ENCODE results near the gene MAPK11. TPM values are rescaled to one million over a fixed set of nuclear protein-coding genes. Genes with fewer than 3 reads are reported as not detected.

Gene MAPK11
- total and polyA plus RNA-seq, 8 donors, result 0.29 to 13.6 (median 8.9) TPM; not detected in 1

DNA sequence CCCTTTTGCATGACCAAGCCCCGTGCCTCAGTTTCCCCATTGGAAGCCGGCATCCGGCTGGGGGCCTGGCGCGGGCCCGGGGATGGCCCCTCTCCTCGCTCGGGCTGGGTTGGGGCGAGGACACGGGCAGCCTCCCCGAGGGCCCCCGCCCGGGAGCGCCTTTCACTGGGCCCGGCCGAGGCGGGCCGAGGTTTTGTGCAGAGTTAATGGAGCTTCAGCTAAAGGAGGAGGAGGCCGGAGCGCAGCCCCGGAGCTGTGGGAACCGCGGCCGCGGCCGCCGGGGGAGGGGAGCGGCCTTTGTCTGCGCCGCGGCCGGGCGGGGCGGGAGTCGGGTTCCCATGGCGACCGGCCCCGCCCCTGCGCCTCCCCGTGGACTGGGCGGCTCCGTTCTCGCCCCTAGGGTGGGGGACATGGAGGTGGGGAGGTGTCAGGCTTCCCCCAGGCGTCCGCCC lies 1.4 kb upstream of the MAPK11 start:
- TF ChIP-seq, protein P1, sequence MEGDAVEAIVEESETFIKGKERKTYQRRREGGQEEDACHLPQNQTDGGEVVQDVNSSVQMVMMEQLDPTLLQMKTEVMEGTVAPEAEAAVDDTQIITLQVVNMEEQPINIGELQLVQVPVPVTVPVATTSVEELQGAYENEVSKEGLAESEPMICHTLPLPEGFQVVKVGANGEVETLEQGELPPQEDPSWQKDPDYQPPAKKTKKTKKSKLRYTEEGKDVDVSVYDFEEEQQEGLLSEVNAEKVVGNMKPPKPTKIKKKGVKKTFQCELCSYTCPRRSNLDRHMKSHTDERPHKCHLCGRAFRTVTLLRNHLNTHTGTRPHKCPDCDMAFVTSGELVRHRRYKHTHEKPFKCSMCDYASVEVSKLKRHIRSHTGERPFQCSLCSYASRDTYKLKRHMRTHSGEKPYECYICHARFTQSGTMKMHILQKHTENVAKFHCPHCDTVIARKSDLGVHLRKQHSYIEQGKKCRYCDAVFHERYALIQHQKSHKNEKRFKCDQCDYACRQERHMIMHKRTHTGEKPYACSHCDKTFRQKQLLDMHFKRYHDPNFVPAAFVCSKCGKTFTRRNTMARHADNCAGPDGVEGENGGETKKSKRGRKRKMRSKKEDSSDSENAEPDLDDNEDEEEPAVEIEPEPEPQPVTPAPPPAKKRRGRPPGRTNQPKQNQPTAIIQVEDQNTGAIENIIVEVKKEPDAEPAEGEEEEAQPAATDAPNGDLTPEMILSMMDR (IDR thresholded peaks at IDR 0.05), result peak in 1 of 7 experiments; percentile 29
- no peak for TF ChIP-seq POLR2A (IDR thresholded peaks at IDR 0.05)
- no peak for TF ChIP-seq POLR2AphosphoS5 (IDR thresholded peaks at IDR 0.05)
- TF ChIP-seq EP300 (IDR thresholded peaks at IDR 0.05), result no peak
- Histone ChIP-seq H3K27ac (peak overlapping the region; percentile 23 to 83 (median 43)), H3K36me3 (peaks cover 16 to 24% (median 18%) of the 10 kb centered on the region in 4 donors), H3K4me1 (peaks cover 58 to 90% (median 78%) of the 10 kb centered on the region in 4 donors), H3K27me3 (peaks cover 0 to 36% (median 3%) of the 10 kb centered on the region in 3 donors), H3K4me3 (peak overlapping the region; percentile 52 to 59 (median 56)), H3K9me3 (no peaks in the 10 kb centered on the region)
- 0 to 1% (median 1%) methylated on average over 11 to 45 of the region's 45 CpGs for WGBS, 5 donors
- peak; percentile 77 to 85 for DNase-seq
- intact Hi-C loops (cut with DNase I; ENCODE audit: low total_unique reads), result no loop called here

DNA sequence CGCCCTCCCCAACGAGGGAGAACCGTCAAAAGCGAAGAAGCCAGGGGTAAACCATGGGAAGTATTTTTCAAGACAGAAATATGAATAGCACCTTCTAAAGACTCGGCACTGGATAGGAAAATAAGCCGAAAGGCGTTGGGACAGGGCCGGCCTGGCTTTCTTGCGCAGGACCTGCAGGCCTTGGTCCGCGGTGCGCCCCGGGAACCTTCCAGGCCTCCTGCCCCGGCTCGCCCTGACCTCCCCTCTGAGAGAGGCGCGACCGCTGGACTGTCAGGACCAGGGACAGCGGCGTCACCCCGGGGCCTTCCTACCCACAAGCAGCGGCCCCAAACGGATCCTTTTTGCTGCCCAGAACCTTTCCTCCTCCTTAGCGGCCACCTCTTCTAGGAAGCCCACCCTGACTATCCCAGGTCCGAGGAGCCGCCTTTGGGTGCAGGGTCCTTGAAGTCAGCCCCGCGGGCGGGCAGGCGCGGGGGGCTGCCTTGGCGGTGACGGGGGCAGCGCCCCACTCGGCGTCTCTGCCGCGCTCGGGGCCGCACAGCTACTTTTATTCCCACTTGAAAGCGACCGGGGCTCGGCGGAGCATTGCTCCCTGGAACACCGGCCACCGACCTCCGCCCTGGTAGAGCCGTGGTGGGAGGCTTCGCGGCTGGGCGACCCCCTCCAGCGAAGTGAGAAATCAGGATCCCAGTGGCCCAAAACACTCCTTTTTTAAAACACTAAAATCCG lies 650 bp upstream of the MAPK11 start:
- peak overlapping the region; percentile 52 to 59 (median 56) for H3K4me3 ChIP-seq
- WGBS, 5 donors, result 0 to 2% (median 1%) methylated on average over 23 to 53 of the region's 53 CpGs
- peaks cover 58 to 83% (median 72%) of the 10 kb centered on the region in 4 donors for H3K4me1 ChIP-seq
- H3K36me3 ChIP-seq, result peaks cover 10 to 17% (median 11%) of the 10 kb centered on the region in 4 donors
- H3K27me3 ChIP-seq, result peaks cover 0 to 36% (median 3%) of the 10 kb centered on the region in 3 donors
- H3K27ac ChIP-seq, result peak overlapping the region; percentile 49 to 83 (median 67)
- DNase-seq, result peak; percentile 75 to 90
- intact Hi-C loops (cut with DNase I; ENCODE audit: low total_unique reads), result no loop called here
- peak in 1 of 3 donors; percentile 3 for TF ChIP-seq POLR2AphosphoS5 (IDR thresholded peaks at IDR 0.05)
- TF ChIP-seq, protein P1 (IDR thresholded peaks at IDR 0.05), result no peak
- no peaks in the 10 kb centered on the region for H3K9me3 ChIP-seq

DNA sequence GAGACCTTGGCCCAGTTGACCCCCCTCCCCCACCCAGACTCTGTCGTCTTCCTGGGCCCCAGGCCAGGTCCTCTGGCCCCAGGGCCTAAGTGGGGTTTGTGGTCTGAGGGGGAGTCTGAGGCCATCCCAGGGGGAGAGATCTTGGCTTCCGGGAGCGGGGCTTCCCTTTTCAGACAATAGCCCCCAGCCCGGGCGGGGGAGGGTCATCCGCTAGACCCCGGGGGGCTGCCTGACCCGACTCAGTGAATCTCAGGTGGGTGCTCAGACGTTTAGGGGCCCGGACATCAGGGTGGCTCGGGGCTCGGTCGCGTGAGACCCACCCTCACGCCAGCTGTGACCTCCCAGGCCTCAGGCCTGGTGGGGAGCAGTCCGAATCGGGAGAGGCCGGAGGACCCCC lies 609 bp downstream of the MAPK11 start:
- Histone ChIP-seq H3K36me3 (peaks cover 0 to 5% (median 0%) of the 10 kb centered on the region in 4 donors), H3K4me1 (peaks cover 54 to 72% (median 64%) of the 10 kb centered on the region in 4 donors), H3K27me3 (peaks cover 0 to 36% (median 3%) of the 10 kb centered on the region in 3 donors), H3K9me3 (no peaks in the 10 kb centered on the region), H3K4me3 (peak overlapping the region; percentile 52 to 59 (median 56)), H3K27ac (peak overlapping the region; percentile 43 to 83 (median 69))
- TF ChIP-seq POLR2A (IDR thresholded peaks at IDR 0.05), result no peak
- TF ChIP-seq POLR2AphosphoS5 (IDR thresholded peaks at IDR 0.05), result no peak
- TF ChIP-seq EP300 (IDR thresholded peaks at IDR 0.05), result no peak
- TF ChIP-seq, protein P1 (IDR thresholded peaks at IDR 0.05), result no peak
- WGBS, 5 donors, result 8 to 24% (median 17%) methylated on average over 2 to 18 of the region's 18 CpGs
- intact Hi-C loops (cut with DNase I; ENCODE audit: low total_unique reads), result no loop called here
- DNase-seq, result no peak

DNA sequence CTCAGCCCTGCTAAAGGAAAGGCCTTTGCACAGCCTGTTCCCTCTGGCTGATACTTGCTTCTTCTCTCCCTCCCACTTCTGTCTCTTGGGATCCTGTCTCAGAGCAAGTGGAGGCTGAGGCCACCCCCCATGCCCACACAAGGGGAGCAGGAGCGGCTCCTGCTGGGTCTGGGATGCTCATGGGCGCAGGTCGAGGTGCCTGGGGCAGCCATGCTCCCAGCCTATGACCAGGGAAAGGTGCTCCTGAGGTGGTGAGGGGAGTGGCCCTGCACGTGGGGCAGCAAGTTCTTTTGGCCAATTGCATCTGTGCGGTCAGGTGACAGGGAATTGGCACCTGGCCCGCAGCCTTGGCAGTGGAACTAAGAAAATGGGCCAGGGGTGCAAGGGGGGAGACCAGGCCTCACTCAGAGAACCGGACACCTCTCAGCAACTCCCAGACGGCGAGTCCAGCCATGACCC lies 1.5 kb downstream of the MAPK11 start:
- intact Hi-C loops (cut with DNase I; ENCODE audit: low total_unique reads), result no loop called here
- Histone ChIP-seq H3K36me3 (no peaks in the 10 kb centered on the region), H3K4me1 (peaks cover 54 to 64% (median 61%) of the 10 kb centered on the region in 4 donors), H3K27ac (peak overlapping the region in 3 of 5 donors; percentile 13 to 83 (median 70)), H3K4me3 (no peak overlapping the region), H3K27me3 (peaks cover 0 to 39% (median 3%) of the 10 kb centered on the region in 3 donors), H3K9me3 (no peaks in the 10 kb centered on the region)
- peak; percentile 81 to 82 for DNase-seq
- TF ChIP-seq, protein P1 (IDR thresholded peaks at IDR 0.05), result no peak
- WGBS, 5 donors, result 16 to 36% (median 29%) methylated on average over 8 to 9 of the region's 9 CpGs
